Measurements from ENCODE around the gene TENM4.

TENM4 gene

DNA sequence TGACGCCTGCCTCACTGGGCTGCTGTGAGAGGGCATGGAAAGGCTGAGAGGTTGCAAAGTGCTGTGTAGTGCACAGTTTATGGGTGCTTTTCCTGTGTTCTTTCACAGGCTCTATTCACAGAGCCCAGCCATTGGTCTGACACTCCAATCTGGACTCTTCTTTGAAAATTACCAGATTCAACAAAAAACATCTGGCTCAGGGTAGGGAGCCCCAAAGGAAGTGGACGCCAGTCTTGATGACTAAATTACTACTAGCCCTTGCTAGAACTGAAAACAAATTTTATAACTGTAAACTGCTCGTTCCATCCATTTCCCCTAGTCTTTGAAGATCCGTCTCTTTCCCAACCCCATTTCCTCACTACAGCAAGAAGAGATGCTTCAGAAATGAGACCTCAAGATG lies 178.6 kb downstream of the TENM4 start:
- no peaks in the 10 kb centered on the region for H3K27me3 ChIP-seq (ENCODE audit: low read depth, low read length)
- H3K36me3 ChIP-seq (ENCODE audit: control insufficient read depth in 1 of 2, insufficient read depth in 2 of 2, low read length in 2 of 2) = no peaks in the 10 kb centered on the region
- no peaks in the 10 kb centered on the region for H3K4me1 ChIP-seq (ENCODE audit: control insufficient read depth in 1 of 2, insufficient read depth in 2 of 2, low read length in 2 of 2)
- H3K4me3 ChIP-seq (ENCODE audit: low read depth in 1 of 2, low read length in 2 of 2) = no peak overlapping the region
- H3K27ac ChIP-seq (ENCODE audit: low read length) = no peak overlapping the region
- no peaks in the 10 kb centered on the region for H3K9me3 ChIP-seq (ENCODE audit: control insufficient read depth in 1 of 2, low read length in 2 of 2)

DNA sequence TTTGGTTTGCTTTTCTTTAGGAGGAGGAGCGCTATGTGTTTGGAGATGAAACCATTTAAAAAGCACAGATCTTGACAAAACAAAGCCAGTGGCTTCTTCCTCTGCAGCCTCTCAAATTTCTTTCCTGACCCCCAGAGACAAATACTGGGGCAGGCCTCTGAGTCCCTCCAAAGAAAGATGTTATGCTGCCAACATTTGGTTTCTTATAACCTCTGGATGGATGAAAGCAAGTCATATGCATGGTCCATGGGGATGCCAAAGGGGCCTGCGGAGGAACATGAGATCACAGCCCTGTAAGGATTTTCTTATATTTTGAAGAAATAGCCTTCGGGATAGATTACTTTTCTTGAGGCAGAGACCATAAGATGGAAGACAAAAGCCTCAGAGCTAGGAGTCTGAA lies 179.1 kb downstream of the TENM4 start:
- H3K9me3 ChIP-seq (ENCODE audit: control insufficient read depth in 1 of 2, low read length in 2 of 2) = no peaks in the 10 kb centered on the region
- H3K4me1 ChIP-seq (ENCODE audit: control insufficient read depth in 1 of 2, insufficient read depth in 2 of 2, low read length in 2 of 2) = no peaks in the 10 kb centered on the region
- no peaks in the 10 kb centered on the region for H3K36me3 ChIP-seq (ENCODE audit: control insufficient read depth in 1 of 2, insufficient read depth in 2 of 2, low read length in 2 of 2)
- H3K4me3 ChIP-seq (ENCODE audit: low read depth in 1 of 2, low read length in 2 of 2) = no peak overlapping the region
- no peak overlapping the region for H3K27ac ChIP-seq (ENCODE audit: low read length)
- H3K27me3 ChIP-seq (ENCODE audit: low read depth, low read length) = no peaks in the 10 kb centered on the region

DNA sequence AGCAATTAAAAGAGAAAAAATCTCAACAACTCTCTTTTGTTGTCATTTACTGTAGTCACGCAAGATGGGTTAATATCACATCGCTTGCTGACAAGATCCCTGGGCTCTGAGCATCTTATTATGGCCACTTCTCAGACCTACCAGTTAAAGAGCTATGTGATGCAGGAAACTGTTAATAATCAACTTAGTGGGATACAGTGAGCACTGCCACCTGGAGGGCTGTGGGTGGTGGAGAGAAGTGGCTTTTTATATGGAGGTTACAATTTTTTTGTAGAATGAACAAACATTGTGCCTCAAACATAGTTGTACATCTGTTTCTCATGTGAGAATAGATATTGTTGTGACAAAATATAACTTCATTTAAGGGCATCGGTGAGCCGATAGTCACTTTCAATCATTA lies 181.0 kb downstream of the TENM4 start:
- Histone ChIP-seq H3K36me3 (ENCODE audit: control insufficient read depth in 1 of 2, insufficient read depth in 2 of 2, low read length in 2 of 2) (no peaks in the 10 kb centered on the region), H3K4me1 (ENCODE audit: control insufficient read depth in 1 of 2, insufficient read depth in 2 of 2, low read length in 2 of 2) (no peaks in the 10 kb centered on the region), H3K27me3 (ENCODE audit: low read depth, low read length) (no peaks in the 10 kb centered on the region), H3K4me3 (ENCODE audit: low read depth in 1 of 2, low read length in 2 of 2) (no peak overlapping the region), H3K9me3 (ENCODE audit: control insufficient read depth in 1 of 2, low read length in 2 of 2) (no peaks in the 10 kb centered on the region), H3K27ac (ENCODE audit: low read length) (no peak overlapping the region)

GRCh38 chr11:79258576-79258975 lies 182.3 kb downstream of the TENM4 start:
- Histone ChIP-seq H3K4me3 (ENCODE audit: low read depth in 1 of 2, low read length in 2 of 2) (no peak overlapping the region), H3K27ac (ENCODE audit: low read length) (no peak overlapping the region), H3K4me1 (ENCODE audit: control insufficient read depth in 1 of 2, insufficient read depth in 2 of 2, low read length in 2 of 2) (no peaks in the 10 kb centered on the region), H3K36me3 (ENCODE audit: control insufficient read depth in 1 of 2, insufficient read depth in 2 of 2, low read length in 2 of 2) (no peaks in the 10 kb centered on the region), H3K27me3 (ENCODE audit: low read depth, low read length) (no peaks in the 10 kb centered on the region), H3K9me3 (ENCODE audit: control insufficient read depth in 1 of 2, low read length in 2 of 2) (no peaks in the 10 kb centered on the region)

DNA sequence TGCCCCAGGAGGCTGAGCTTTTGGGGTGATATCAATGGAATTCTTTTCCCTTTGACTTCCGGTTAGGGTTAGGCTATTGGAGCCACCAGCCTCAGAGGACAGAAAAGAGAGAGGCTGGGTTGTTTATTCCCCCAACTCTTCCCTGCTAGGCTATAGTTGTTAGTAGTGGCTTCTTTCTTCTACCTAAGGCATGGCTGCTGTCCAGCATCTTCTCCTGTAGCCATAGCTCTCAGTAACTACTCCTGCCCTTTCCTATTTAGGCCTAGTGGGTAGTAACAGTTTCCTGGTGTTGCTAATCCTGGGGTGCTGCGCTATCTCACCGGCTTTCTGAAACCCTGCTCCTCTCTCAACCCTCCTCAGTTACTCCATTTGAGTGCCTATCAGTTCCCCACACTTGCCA lies 184.9 kb downstream of the TENM4 start:
- Histone ChIP-seq H3K9me3 (ENCODE audit: control insufficient read depth in 1 of 2, low read length in 2 of 2) (no peaks in the 10 kb centered on the region), H3K27me3 (ENCODE audit: low read depth, low read length) (no peaks in the 10 kb centered on the region), H3K27ac (ENCODE audit: low read length) (no peak overlapping the region), H3K36me3 (ENCODE audit: control insufficient read depth in 1 of 2, insufficient read depth in 2 of 2, low read length in 2 of 2) (no peaks in the 10 kb centered on the region), H3K4me3 (ENCODE audit: low read depth in 1 of 2, low read length in 2 of 2) (no peak overlapping the region), H3K4me1 (ENCODE audit: control insufficient read depth in 1 of 2, insufficient read depth in 2 of 2, low read length in 2 of 2) (no peaks in the 10 kb centered on the region)

- no peaks in the 10 kb centered on the region for H3K4me1 ChIP-seq (ENCODE audit: control insufficient read depth in 1 of 2, insufficient read depth in 2 of 2, low read length in 2 of 2)
- no peaks in the 10 kb centered on the region for H3K27me3 ChIP-seq (ENCODE audit: low read depth, low read length)
- H3K27ac ChIP-seq (ENCODE audit: low read length) = no peak overlapping the region
- H3K4me3 ChIP-seq (ENCODE audit: low read depth in 1 of 2, low read length in 2 of 2) = no peak overlapping the region
- no peaks in the 10 kb centered on the region for H3K9me3 ChIP-seq (ENCODE audit: control insufficient read depth in 1 of 2, low read length in 2 of 2)
- no peaks in the 10 kb centered on the region for H3K36me3 ChIP-seq (ENCODE audit: control insufficient read depth in 1 of 2, insufficient read depth in 2 of 2, low read length in 2 of 2)
Measured at GRCh38 chr11:79253280-79253679, 187.6 kb downstream of the TENM4 start.

GRCh38 chr11:79249295-79249993 lies 191.4 kb downstream of the TENM4 start:
- H3K4me3 ChIP-seq (ENCODE audit: low read depth in 1 of 2, low read length in 2 of 2) = no peak overlapping the region
- no peaks in the 10 kb centered on the region for H3K36me3 ChIP-seq (ENCODE audit: control insufficient read depth in 1 of 2, insufficient read depth in 2 of 2, low read length in 2 of 2)
- no peaks in the 10 kb centered on the region for H3K27me3 ChIP-seq (ENCODE audit: low read depth, low read length)
- peaks cover 0 to 4% of the 10 kb centered on the region in 2 donors for H3K4me1 ChIP-seq (ENCODE audit: control insufficient read depth in 1 of 2, insufficient read depth in 2 of 2, low read length in 2 of 2)
- no peak overlapping the region for H3K27ac ChIP-seq (ENCODE audit: low read length)
- H3K9me3 ChIP-seq (ENCODE audit: control insufficient read depth in 1 of 2, low read length in 2 of 2) = no peaks in the 10 kb centered on the region

GRCh38 chr11:79244798-79245197 lies 196.0 kb downstream of the TENM4 start:
- Histone ChIP-seq H3K9me3 (ENCODE audit: control insufficient read depth in 1 of 2, low read length in 2 of 2) (no peaks in the 10 kb centered on the region), H3K27ac (ENCODE audit: low read length) (no peak overlapping the region), H3K36me3 (ENCODE audit: control insufficient read depth in 1 of 2, insufficient read depth in 2 of 2, low read length in 2 of 2) (no peaks in the 10 kb centered on the region), H3K4me3 (ENCODE audit: low read depth in 1 of 2, low read length in 2 of 2) (no peak overlapping the region), H3K4me1 (ENCODE audit: control insufficient read depth in 1 of 2, insufficient read depth in 2 of 2, low read length in 2 of 2) (peaks cover 0 to 4% of the 10 kb centered on the region in 2 donors), H3K27me3 (ENCODE audit: low read depth, low read length) (no peaks in the 10 kb centered on the region)

DNA sequence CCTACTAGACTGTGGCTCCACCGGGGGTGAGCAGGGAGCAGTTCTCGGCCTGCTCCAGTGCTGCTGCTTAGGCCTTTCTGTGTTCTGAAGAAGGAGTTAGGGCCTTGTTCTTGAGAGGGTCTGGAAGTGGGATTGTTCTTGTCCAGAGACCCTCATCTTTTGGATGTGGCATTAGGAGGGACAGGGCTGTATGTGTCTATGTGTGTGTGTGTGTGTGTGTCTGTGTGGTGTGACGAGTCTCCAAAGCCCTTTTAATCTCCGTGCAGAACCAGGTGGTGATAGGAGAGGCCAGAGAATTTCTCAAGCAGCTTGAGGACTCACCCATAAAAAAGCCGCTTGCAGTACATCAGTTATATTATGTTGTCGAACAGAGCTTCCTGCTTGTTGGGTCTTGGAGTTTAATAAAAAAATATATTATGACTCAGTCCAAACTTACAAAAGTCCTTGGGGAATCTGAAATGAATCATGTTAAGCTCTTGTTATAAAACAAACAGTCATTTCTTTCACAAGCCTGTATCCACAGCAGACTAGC lies 196.5 kb downstream of the TENM4 start:
- Histone ChIP-seq H3K27ac (ENCODE audit: low read length) (no peak overlapping the region), H3K9me3 (ENCODE audit: control insufficient read depth in 1 of 2, low read length in 2 of 2) (no peaks in the 10 kb centered on the region), H3K27me3 (ENCODE audit: low read depth, low read length) (no peaks in the 10 kb centered on the region), H3K36me3 (ENCODE audit: control insufficient read depth in 1 of 2, insufficient read depth in 2 of 2, low read length in 2 of 2) (no peaks in the 10 kb centered on the region), H3K4me1 (ENCODE audit: control insufficient read depth in 1 of 2, insufficient read depth in 2 of 2, low read length in 2 of 2) (peaks cover 0 to 4% of the 10 kb centered on the region in 2 donors), H3K4me3 (ENCODE audit: low read depth in 1 of 2, low read length in 2 of 2) (no peak overlapping the region)

- no peaks in the 10 kb centered on the region for H3K9me3 ChIP-seq (ENCODE audit: control insufficient read depth in 1 of 2, low read length in 2 of 2)
- no peaks in the 10 kb centered on the region for H3K36me3 ChIP-seq (ENCODE audit: control insufficient read depth in 1 of 2, insufficient read depth in 2 of 2, low read length in 2 of 2)
- no peak overlapping the region for H3K27ac ChIP-seq (ENCODE audit: low read length)
- peaks cover 0 to 4% of the 10 kb centered on the region in 2 donors for H3K4me1 ChIP-seq (ENCODE audit: control insufficient read depth in 1 of 2, insufficient read depth in 2 of 2, low read length in 2 of 2)
- no peak overlapping the region for H3K4me3 ChIP-seq (ENCODE audit: low read depth in 1 of 2, low read length in 2 of 2)
- H3K27me3 ChIP-seq (ENCODE audit: low read depth, low read length) = no peaks in the 10 kb centered on the region
Measured at GRCh38 chr11:79243422-79244210, 197.2 kb downstream of the TENM4 start.

- H3K4me1 ChIP-seq (ENCODE audit: control insufficient read depth in 1 of 2, insufficient read depth in 2 of 2, low read length in 2 of 2) = peaks cover 0 to 4% of the 10 kb centered on the region in 2 donors
- H3K4me3 ChIP-seq (ENCODE audit: low read depth in 1 of 2, low read length in 2 of 2) = no peak overlapping the region
Measured at GRCh38 chr11:79242616-79243015, 198.2 kb downstream of the TENM4 start.

More at GRCh38 chr11:79242616-79243015, 198.2 kb downstream of the TENM4 start:
- Histone ChIP-seq H3K27me3 (ENCODE audit: low read depth, low read length) (no peaks in the 10 kb centered on the region), H3K36me3 (ENCODE audit: control insufficient read depth in 1 of 2, insufficient read depth in 2 of 2, low read length in 2 of 2) (no peaks in the 10 kb centered on the region), H3K27ac (ENCODE audit: low read length) (no peak overlapping the region), H3K9me3 (ENCODE audit: control insufficient read depth in 1 of 2, low read length in 2 of 2) (no peaks in the 10 kb centered on the region)

All from muscle layer of duodenum (tissue), 2 donors.